Neural cell (in vitro differentiated cells): ENCODE results near the gene CBS. TPM values are rescaled to one million over a fixed set of nuclear protein-coding genes. Genes with fewer than 3 reads are reported as not detected.
"Not testable (repeated sequence)": the region's sequence is repeated elsewhere in the genome, so short reads cannot be mapped to it uniquely, and the experiment has no call there.

ENCODE experiments used
- H2AFZ ChIP-seq: fragments of 200-600, 300-800 bp; sonication (generic), shearing (Covaris generic); 2 replicates; pipeline ENCODE4 v1.6.0; 2014; ENCODE audit warnings: low read depth, mild to moderate bottlenecking, antibody characterized with exemption, low read length, moderate library complexity
- H3F3A ChIP-seq: fragments of 200-600 bp; shearing (Covaris generic); 2 replicates; pipeline ENCODE4 v1.6.1; 2016; ENCODE audit warnings: mild to moderate bottlenecking, moderate library complexity, mixed read lengths, antibody characterized with exemption, low read length; ENCODE audit not compliant: insufficient read depth, poor library complexity, severe bottlenecking
- H3K27ac ChIP-seq: fragments of 200-600, 300-800 bp; sonication (generic), shearing (Covaris generic); 2 replicates; pipeline ENCODE4 v1.5.1; 2014; ENCODE audit warnings: mild to moderate bottlenecking, low read length, moderate library complexity
- H3K27me3 ChIP-seq: fragments of 300-800, 200-600 bp; sonication (generic), shearing (Covaris generic); 2 replicates; pipeline ENCODE4 v1.6.0; 2014; ENCODE audit warnings: mild to moderate bottlenecking, low read depth, low read length, moderate library complexity; ENCODE audit not compliant: insufficient read depth
- H3K36me3 ChIP-seq: fragments of 300-800, 200-600 bp; sonication (generic), shearing (Covaris generic); 2 replicates; pipeline ENCODE4 v1.5.1; 2014; ENCODE audit warnings: mild to moderate bottlenecking, antibody characterized with exemption, low read length, moderate library complexity; ENCODE audit not compliant: insufficient read depth
- H3K4me2 ChIP-seq: fragments of 300-800, 200-600 bp; sonication (generic), shearing (Covaris generic); 2 replicates; pipeline ENCODE4 v1.6.0; 2014; ENCODE audit warnings: mild to moderate bottlenecking, low read length
- H3K4me3 ChIP-seq: fragments of 300-800, 200-600 bp; sonication (generic), shearing (Covaris generic); 2 replicates; pipeline ENCODE4 v1.5.1; 2014; ENCODE audit warnings: mild to moderate bottlenecking, low read length, moderate library complexity
- H3K79me2 ChIP-seq: fragments of 200-600 bp; shearing (Covaris generic); replicated peaks from 2 replicates; pipeline ENCODE4 v1.6.0; 2014; ENCODE audit warnings: mild to moderate bottlenecking, low read length, moderate library complexity; ENCODE audit not compliant: insufficient read depth
- H3K9ac ChIP-seq: fragments of 300-800, 200-600 bp; sonication (generic), shearing (Covaris generic); 2 replicates; pipeline ENCODE4 v1.6.1; 2016; ENCODE audit warnings: mild to moderate bottlenecking, low read length, mixed read lengths
- H3K9me2 ChIP-seq: fragments of 200-600 bp; shearing (Covaris generic); 2 replicates; pipeline ENCODE4 v1.6.1; 2016; ENCODE audit warnings: mild to moderate bottlenecking, low read length, mixed read lengths; ENCODE audit not compliant: insufficient read depth
- H3K9me3 ChIP-seq: fragments of 200-600, 300-800 bp; sonication (generic), shearing (Covaris generic); 2 replicates; pipeline ENCODE4 v1.6.1; 2016; ENCODE audit warnings: mild to moderate bottlenecking, mixed run types, low read length, moderate library complexity, mixed read lengths
- H4K20me1 ChIP-seq: fragments of 200-600 bp; shearing (Covaris generic); 2 replicates; pipeline ENCODE4 v1.6.1; 2016; ENCODE audit warnings: mild to moderate bottlenecking, mixed run types; ENCODE audit not compliant: insufficient read depth
- polyA plus RNA-seq: library from polyadenylated mRNA; depleted of rRNA; stranded (reverse); fragments of >200 nt; gene quantifications from 2 replicates; pipeline ENCODE4 v1.2.3, GENCODE V29; 2014

Gene CBS
- polyA plus RNA-seq, 1 donor from 2014 or later, result 16.3 TPM

DNA sequence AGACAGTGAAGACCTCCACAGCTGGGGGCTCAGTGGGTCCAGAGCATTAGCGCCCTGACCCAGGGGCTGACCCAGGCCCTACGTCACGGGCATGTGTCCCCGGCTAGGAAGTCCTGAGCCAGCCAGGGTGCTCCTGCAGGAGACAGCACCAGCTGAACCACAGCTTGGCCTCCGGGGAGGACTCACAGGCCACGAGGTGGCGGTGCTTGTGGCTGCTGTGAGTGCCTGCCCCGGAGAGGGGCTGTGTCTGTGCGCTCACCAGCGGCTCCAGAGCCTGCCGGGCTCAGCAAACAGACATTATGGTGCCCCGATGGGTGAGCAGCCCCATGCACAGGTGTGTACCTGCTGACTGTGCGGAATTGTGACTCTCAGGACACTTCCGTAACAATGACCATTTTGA lies 31.1 kb downstream of the CBS start:
- H3K9me3 ChIP-seq, H3K9ac ChIP-seq, H3F3A ChIP-seq, H4K20me1 ChIP-seq, H3K27me3 ChIP-seq, H3K9me2 ChIP-seq, H3K36me3 ChIP-seq, H3K4me2 ChIP-seq, H3K4me3 ChIP-seq, H2AFZ ChIP-seq, H3K79me2 ChIP-seq, H3K27ac ChIP-seq: not testable (repeated sequence)

DNA sequence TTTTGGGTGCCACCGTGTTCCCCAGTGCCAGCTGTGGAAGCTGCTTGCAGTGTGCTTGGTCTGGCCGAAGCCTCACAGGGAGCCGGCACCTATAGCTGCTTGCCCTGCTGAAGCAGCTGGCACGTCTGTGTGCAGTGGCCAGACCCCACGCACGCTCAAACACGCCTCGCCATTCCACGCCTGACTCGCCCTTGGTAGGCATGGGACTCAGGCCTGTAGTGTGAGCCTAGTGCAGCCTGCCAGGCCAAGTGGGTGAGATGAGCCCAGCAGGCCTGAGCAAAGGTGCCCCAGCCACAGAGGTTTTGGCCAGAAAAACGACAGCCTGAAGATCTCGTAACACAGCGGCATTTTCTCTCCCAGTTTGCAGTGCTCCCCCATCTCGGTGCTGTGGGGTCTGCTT lies 32.3 kb downstream of the CBS start:
- H4K20me1 ChIP-seq, H3K9ac ChIP-seq, H3K9me2 ChIP-seq, H3K27me3 ChIP-seq, H3K27ac ChIP-seq, H3K4me3 ChIP-seq, H3K36me3 ChIP-seq, H3K9me3 ChIP-seq, H3F3A ChIP-seq, H3K79me2 ChIP-seq, H2AFZ ChIP-seq, H3K4me2 ChIP-seq: not testable (repeated sequence)

DNA sequence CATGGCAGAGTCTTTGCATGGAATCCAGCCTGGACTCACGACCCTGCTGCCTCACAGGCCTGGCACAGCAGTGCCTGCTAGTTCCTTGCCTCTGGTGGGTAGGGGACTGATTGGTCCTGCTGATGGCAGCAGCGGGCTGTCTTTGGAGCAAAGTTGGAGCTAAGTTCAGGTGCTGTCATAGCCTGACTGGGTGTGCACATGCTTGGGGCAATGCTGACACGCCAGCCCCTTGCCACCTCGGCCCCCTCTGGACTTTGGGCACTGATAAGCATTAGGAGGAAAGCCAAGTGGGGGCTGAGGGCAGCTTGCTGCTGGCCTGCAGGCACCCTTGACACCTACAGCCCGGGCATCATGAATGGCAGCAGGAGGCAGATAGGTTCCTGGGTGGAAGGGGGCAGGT lies 33.5 kb downstream of the CBS start:
- H4K20me1 ChIP-seq, H3K4me3 ChIP-seq, H3K27me3 ChIP-seq, H3K4me2 ChIP-seq, H3K9me3 ChIP-seq, H2AFZ ChIP-seq, H3K9me2 ChIP-seq, H3K27ac ChIP-seq, H3K9ac ChIP-seq, H3F3A ChIP-seq, H3K79me2 ChIP-seq, H3K36me3 ChIP-seq: not testable (repeated sequence)

DNA sequence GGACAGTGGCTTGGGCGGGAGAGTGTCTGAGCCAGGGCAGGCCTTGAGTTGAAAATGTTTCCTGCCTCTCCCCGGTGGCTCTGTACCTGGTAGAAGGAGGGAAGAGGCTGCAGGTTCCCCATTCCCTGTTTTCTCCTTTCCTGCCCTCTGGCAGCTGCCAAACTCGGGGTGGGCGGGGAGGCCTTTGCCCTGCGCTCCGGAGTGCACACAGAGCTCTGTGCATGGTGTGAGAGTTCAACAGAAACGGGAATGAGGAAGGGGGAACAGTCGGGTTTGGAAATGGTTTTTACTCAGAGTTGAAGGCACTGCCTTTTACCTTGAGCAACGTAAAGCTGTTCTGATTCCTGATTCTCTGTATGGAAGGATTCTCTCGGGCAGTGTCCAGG lies 37.0 kb downstream of the CBS start:
- H3K9me3 ChIP-seq, H3K27ac ChIP-seq, H3K4me3 ChIP-seq, H3K9me2 ChIP-seq, H3K79me2 ChIP-seq, H3K36me3 ChIP-seq, H3K27me3 ChIP-seq, H3K4me2 ChIP-seq, H2AFZ ChIP-seq, H4K20me1 ChIP-seq, H3K9ac ChIP-seq, H3F3A ChIP-seq: not testable (repeated sequence)

DNA sequence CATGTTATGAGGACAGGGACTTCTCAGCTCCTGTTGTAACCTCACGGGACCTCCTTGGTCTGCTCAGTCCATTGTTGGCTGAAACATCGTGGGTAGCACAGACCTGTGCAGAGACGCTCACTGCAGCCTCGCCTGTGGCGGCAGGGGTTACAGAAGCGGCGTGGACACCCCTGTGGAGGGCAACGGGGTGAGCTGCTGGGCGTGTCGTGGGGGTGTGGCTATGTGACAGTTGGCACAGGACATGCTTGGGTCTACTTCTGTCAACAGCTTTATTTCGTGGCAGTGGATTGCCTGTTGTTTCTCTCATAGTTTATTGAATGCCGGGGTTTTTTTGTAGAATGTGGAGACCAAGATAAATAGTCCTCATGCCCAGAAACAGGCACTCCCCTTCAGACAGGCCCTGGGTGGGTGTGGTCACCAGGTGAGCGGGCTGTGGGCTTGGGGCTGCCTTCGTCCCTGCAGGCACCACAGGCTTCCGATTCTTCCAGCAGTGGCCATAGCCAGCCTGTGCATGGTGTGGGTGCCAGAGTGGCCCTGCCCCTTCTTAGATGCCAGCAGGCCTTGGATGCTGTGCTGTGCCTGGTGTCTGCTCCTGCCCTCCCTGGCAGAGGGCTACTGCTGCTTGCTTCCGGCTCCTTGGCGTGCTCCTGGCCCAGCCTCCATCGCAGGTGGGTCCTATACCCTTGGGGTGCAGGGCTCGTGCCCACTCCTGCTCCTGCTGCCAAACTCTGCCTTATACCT lies 37.5 kb downstream of the CBS start:
- H2AFZ ChIP-seq, H3K27ac ChIP-seq, H3K4me2 ChIP-seq, H3K36me3 ChIP-seq, H3F3A ChIP-seq, H3K9ac ChIP-seq, H3K79me2 ChIP-seq, H3K4me3 ChIP-seq, H4K20me1 ChIP-seq, H3K27me3 ChIP-seq, H3K9me3 ChIP-seq, H3K9me2 ChIP-seq: not testable (repeated sequence)

DNA sequence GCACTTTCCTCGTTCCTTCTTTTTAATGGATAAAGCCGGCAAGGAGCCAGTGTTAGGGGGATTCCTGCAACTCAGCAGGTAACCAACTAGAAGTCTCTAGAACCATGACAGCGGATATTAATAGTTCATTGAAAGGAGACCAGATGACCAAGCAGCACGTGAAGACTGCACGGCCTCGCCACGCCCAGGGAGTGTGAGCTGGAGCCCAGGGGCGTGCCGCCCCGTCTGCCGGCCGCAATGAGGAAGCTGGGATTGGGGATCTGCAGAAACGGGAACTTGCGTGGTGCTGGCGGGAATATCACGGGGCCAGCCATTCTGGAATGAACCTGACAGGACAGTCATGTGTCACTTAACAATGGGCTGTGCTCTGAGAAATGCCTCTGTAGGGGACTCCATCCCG lies 38.7 kb downstream of the CBS start:
- not testable (repeated sequence) for H3K27ac ChIP-seq, H3K36me3 ChIP-seq, H2AFZ ChIP-seq, H3K9me2 ChIP-seq, H3K4me2 ChIP-seq, H3K79me2 ChIP-seq, H3K9ac ChIP-seq, H3K27me3 ChIP-seq, H3K4me3 ChIP-seq, H4K20me1 ChIP-seq, H3K9me3 ChIP-seq, H3F3A ChIP-seq
